GM12891 (cell line): ENCODE results near the gene FBXO31.
"Not testable (repeated sequence)": the region's sequence is repeated elsewhere in the genome, so short reads cannot be mapped to it uniquely, and the experiment has no call there.

Source experiments
- DNase-seq: peaks from one replicate; pipeline ENCODE4 v3.0.0; 2011; ENCODE audit warnings: low spot score; ENCODE audit not compliant: insufficient read length
- FAIRE-seq: peaks from 2 replicates; lab custom pipeline; 2011; peaks lifted over from hg19 to GRCh38; lab: Jason Lieb, UNC
- PAX5 ChIP-seq: IDR thresholded peaks from 2 replicates; pipeline ENCODE4 v1.6.1; 2011; ENCODE audit warnings: low read length, moderate library complexity, mild to moderate bottlenecking; ENCODE audit not compliant: insufficient read depth, severe bottlenecking
- POLR2A ChIP-seq: IDR thresholded peaks from 2 replicates; pipeline ENCODE4 v1.6.1; 2011; ENCODE audit warnings: low read depth, low read length, control low read depth
- POLR2AphosphoS5 ChIP-seq: IDR thresholded peaks from 2 replicates; pipeline ENCODE4 v1.6.1; 2011; ENCODE audit warnings: low read depth, low read length, control low read depth
- POU2F2 ChIP-seq: IDR thresholded peaks from 2 replicates; pipeline ENCODE4 v1.6.1; 2011; ENCODE audit warnings: low read depth, mild to moderate bottlenecking, control low read depth, low read length, moderate library complexity
- SPI1 ChIP-seq: IDR thresholded peaks from 2 replicates; pipeline ENCODE4 v1.6.1; 2011; ENCODE audit warnings: low read depth, low read length, control low read depth
- TAF1 ChIP-seq: IDR thresholded peaks from 2 replicates; pipeline ENCODE4 v1.6.1; 2011; ENCODE audit warnings: low read depth, low read length, control low read depth

Gene FBXO31

DNA sequence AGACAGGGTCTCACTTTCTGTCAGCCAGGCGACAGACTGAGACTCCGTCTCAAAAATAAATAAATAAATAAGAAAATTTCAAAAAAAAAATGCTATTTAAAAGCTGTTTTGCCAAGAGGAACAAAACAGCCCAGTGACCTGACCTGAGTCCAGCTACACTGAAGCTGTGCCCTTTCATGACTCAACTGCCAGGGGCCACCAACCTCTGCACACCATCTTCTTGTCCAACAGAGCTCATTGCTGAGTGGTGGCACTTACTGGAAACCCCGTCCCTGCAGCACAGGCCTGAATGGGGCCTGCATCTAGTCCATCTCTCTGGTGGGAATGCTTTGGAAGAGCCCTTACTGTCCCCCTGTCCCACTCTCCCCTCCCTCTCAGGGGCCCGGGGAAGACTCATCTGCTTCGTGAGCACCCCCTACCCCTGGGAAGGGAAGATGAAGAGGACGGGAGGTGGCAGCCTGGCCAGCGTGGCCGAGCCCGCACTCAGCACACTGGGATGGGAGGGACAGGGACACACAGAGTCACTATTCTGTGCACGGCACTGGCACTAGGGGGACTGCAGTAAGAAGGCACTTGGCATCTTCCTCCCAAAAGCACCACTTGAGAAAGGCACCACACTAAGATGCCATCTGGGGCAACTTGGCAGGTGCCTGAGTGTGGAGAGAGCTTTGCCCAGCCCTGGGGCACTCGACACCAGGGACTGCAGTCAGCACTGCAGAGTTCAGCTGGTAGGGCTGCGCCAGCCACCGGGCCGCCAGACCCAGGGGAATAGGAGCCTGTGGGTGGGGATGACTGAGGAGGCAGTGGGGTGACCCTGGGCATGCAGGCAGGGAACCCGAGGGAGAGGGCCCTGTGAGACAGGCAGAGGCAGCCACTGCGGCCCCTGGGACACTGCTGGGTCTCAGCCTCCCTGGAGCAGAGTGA, 13.5 kb downstream of the FBXO31 start:
- FAIRE-seq (no peak), DNase-seq (no peak)
- no peak for TF ChIP-seq POU2F2

DNA sequence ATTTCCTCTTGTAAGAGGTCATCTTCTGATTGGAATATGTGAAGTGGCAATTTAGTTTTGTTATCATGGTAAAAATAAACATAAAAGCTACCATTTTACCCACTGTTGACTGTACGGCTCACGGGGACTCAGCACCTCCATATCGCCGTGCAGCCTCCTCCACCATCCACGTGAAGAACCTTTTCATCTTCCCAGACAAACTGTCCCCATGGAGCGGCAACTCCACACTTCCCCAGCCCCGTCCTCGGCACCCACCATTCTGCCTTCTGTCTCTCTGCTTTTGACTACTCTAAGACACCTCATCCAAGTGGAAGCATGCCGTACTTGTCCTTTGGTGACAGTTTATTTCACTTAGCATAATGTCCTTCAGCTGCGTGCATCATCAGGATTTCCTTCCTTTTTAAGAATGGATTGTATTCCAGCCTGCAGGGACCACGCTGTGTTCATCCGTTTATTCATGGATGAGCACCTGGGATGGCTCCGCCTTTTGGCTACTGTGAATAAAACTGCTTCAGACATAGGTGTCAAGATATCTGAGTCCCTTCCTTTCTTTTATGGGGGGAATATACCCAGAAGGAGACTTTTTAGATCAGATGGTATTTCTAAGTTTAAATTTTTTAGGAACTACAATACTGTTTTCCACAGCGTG, 14.3 kb downstream of the FBXO31 start:
- DNase-seq: no peak
- no peak for FAIRE-seq
- TF ChIP-seq TAF1 (no peak), POLR2A (no peak), POU2F2 (no peak), POLR2AphosphoS5 (no peak), SPI1 (no peak), PAX5 (no peak)

DNA sequence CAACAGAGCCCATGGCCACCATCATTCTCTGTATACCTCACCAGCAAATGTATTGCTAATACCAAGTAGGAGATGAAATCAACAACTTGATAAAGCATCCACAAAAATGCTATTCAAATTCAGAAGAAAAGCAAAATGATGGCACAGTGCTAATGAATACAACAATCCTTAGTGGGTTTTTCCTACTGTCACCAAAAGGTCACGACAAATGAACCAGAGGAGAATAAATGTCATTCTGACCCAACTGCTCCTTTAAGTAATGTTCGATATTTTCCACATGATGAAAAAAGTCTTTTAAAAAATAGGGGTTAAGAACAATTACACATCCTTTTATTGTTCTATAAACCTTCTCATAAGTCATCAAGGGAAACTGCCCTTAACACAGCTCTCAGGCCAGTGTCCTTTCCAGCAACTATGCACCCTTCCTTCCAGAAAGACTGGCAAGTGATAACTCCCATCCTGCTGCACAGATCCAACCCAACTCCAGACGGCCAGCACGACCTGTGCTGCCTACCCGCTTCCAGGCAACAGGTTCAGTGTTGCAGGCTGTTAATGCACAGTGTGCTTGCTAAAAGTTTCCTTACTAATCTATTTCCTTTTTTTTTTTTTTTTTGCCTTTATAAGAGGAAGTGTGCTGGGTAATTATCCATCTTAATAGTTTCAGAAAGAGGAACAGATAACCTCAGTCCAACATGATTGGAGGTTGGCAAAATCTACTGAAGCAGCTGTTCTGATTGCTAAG, 15.4 kb downstream of the FBXO31 start:
- TF ChIP-seq POLR2AphosphoS5: no peak
- TF ChIP-seq SPI1: peak; percentile 62
- TF ChIP-seq POLR2A: no peak
- no peak for FAIRE-seq

DNA sequence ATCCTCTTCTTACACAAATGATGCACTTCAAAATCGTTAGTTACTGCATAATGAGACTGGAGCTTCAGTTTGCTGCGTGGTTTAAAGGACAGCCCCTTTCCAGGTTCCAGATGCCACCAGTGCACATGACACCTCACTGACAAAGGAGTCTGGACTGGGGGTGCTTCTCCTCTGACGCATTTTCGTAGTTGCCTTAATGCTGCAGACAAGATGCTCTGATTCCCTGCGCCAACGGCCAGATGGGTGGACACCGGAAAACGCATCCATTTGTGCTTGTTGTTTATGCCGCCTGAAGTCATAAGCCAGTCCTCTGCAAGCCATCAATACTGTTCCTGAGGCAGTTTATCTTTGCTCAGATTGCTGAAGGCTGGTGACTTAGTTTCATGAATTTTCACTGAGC, 16.0 kb downstream of the FBXO31 start:
- TF ChIP-seq SPI1: no peak
- no peak for TF ChIP-seq POLR2A
- TF ChIP-seq TAF1: no peak
- no peak for TF ChIP-seq POLR2AphosphoS5
- no peak for TF ChIP-seq POU2F2
- no peak for TF ChIP-seq PAX5
- FAIRE-seq (no peak), DNase-seq (no peak)

More for the DNA sequence above, 15.4 kb downstream of the FBXO31 start:
- no peak for DNase-seq

DNA sequence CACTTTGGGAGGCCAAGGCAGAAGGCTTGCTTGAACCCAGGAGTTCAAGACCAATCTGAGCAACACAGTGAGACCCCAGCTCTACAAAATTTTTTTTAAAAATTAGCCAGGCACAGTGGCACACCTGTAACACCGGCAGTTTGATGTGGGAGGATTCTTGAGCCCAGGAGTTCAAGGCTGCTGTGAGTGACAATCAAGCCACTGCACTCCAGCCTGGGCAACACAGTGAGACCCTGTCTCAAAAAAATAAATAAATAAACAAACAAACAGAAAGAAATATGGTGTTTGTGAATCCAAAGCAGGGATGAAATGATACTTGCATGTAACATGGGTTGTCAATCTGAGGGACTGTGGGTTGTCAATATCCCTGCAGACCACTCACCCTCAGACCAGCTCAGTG, 16.6 kb downstream of the FBXO31 start:
- TF ChIP-seq SPI1 (no peak), POLR2A (no peak), TAF1 (no peak), PAX5 (no peak), POLR2AphosphoS5 (no peak), POU2F2 (no peak)
- DNase-seq: no peak
- FAIRE-seq: no peak

DNA sequence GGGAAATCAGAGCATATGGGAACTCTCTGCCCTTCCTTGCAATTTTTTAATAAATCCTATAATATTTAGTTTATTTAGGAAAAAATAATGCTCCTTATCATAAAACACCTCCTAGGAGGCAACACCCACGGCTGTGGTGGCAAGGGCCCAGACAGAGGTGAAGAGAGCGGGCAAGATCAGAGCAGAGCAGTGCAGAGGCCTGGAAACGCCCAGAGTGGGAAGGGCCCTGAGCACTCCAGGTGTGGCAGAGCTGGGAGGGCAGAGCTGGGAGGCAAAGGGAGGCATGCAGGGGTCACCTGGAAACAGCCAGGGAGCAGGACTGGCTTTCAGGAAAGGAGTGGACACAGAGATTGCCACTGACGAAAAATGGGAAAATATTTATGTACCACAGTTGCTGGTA, 17.3 kb downstream of the FBXO31 start:
- FAIRE-seq (no peak), DNase-seq (no peak)
- TF ChIP-seq POLR2AphosphoS5: no peak
- TF ChIP-seq POU2F2: no peak
- no peak for TF ChIP-seq TAF1
- TF ChIP-seq POLR2A: no peak
- TF ChIP-seq PAX5: no peak
- no peak for TF ChIP-seq SPI1

DNA sequence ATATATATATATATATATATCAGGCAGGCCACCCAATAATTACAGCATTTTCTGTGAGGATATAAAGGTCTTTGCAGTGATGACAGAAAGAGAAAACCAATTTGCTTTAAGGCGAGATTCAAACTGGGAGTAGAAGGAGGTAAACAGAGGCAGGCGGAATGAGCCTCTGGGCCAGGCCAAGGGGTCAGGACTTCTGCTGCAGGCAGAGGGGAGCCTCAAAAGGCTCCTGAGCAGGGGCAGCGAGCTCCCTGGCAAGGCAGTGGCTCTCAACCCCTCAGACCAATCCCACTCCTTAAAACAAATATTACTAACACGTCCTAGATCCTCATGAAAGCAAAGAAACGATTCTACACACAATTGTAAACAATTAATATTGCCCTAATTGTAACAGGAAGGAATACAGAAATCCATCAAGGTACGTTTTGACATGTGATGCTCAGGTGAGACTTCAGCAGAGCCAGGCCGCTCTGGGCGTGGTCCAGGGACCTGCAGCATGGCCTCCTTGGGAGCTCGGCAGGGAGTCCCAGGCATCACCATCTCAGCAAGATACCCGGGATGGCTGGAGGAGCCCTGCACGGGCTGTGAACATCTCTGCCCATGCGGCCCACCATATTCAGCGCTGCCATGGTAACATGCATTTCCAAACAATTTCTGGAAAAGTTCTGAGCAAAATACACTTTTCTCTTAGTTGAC, 18.4 kb downstream of the FBXO31 start:
- DNase-seq (no peak), FAIRE-seq (no peak)
- TF ChIP-seq PAX5 (no peak), SPI1 (no peak), POLR2AphosphoS5 (no peak), TAF1 (no peak), POLR2A (no peak), POU2F2 (no peak)

DNA sequence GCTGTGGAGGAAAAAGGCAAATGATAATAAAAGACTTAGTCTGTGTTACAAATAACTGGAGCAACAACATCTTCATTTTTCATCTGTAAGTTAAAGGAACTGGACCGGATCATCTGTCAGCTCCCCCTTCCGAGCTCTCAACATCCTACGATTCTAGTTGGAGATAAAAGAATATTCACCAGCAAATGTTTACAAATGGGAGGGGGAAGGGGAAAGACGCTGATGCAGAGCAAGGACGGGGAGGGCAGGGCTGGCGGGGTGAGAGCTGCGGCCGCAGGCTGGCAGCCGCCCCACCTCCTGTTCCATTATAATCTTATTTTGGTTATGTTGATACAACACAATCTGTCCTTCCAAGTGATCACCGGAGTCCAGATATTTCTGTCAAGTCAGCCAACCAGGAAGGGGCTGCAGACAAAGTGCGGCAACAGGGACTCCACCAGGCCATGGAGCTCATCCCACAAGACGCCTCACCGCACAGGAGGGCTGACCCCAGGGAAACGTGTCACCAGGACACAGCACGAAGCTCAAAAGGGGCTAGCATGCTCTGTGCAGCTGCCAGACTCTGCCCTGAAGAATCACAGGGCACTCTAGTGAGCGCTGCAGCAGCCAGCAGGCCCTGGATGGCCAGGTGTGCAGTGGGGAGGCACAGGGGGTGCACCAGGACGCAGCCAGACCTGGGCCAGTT, 19.7 kb downstream of the FBXO31 start:
- TF ChIP-seq POLR2A (no peak), SPI1 (no peak), TAF1 (no peak), POU2F2 (no peak), PAX5 (no peak), POLR2AphosphoS5 (no peak)
- DNase-seq (no peak), FAIRE-seq (no peak)

DNA sequence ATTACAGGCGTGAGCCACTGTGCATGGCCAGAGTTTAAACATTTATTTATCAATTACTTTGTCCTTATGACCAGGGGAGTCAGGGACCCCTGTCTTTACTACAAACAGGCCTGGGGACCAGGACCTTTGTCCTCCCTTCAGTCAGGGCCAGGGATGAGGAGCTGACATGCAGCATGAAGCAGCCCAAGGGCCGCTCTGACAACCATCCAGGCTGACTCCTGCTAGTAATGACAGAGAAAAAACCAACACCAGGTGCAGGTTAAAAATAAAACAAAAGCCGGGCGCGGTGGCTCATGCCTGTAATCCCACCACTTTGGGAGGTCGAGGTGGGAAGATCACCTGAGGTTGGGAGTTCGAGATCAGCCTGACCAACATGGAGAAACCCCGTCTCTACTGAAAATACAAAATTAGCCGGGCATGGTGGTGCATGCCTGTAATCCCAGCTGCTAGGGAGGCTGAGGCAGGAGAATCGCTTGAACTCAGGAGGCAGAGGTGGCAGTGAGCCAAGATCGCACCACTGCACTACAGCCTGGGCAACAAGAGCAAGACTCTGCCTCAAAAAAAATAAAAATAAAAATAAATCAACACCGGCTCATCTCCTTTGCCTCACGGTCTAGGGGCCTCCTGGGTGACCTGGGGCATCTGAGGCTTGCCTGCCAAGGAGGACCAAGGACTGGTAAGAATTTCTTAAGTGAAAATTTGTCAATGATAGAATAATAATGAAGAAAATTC, 20.6 kb downstream of the FBXO31 start:
- not testable (repeated sequence) for DNase-seq, FAIRE-seq

DNA sequence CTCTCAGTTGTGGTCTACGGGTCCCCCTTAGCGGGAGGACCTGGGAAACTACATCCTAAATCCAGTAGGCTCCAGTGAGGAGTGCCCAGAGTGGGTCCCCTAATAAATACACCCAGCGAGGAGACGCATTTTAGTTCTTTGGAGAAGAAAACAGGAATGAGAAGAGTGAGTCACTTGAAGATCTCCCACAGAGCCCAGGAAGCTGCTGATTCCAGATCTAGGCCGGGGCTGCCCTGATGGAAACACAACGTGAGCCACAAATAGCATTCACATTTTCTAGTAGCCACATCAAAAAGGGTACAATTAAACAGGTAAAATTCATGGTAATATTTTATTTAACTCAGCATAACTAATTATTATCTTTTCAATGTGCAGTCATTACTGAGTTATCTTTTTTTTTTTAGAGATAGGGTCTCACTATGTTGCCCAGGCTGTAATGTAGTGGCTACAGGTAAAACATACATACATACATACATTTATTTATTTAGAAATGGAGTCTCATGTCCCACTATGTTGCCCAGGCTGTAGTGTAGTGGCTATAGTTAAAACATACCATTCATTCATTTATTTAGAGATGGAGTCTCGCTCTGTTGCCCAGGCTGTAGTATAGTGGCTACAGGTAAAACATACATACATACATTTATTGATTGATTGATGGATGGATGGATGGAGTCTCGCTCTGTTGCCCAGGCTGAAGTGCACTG, 21.5 kb downstream of the FBXO31 start:
- DNase-seq: no peak
- TF ChIP-seq POLR2A: no peak
- no peak for TF ChIP-seq SPI1
- TF ChIP-seq TAF1: no peak
- TF ChIP-seq POU2F2: no peak
- TF ChIP-seq POLR2AphosphoS5: no peak
- TF ChIP-seq PAX5: no peak
- FAIRE-seq: no peak
